Endodermal cell (in vitro differentiated cells): ENCODE results near the gene SNCA. TPM values are rescaled to one million over a fixed set of nuclear protein-coding genes. Genes with fewer than 3 reads are reported as not detected.
A peak's percentile ranks its signal among the peaks of the same experiment; 100 is the strongest.

Experiments
- DNase-seq: peaks from one replicate; pipeline ENCODE4 v3.0.0-alpha.2; 2017
- H3K27ac ChIP-seq: 2 replicates; pipeline ENCODE4 v1.5.1; 2013; ENCODE audit warnings: mild to moderate bottlenecking, low read depth, low read length, moderate library complexity
- H3K27me3 ChIP-seq: 2 replicates; pipeline ENCODE4 v1.6.1; 2013; ENCODE audit warnings: mild to moderate bottlenecking, low read length, moderate library complexity; ENCODE audit not compliant: insufficient read depth, control insufficient read depth, poor library complexity, severe bottlenecking
- H3K36me3 ChIP-seq: 2 replicates; pipeline ENCODE4 v1.7.0; 2013; ENCODE audit warnings: mild to moderate bottlenecking, low read length, moderate library complexity; ENCODE audit not compliant: control insufficient read depth, insufficient read depth
- H3K4me1 ChIP-seq: one replicate; pipeline ENCODE4 v1.7.0; 2013; ENCODE audit warnings: low read length; ENCODE audit not compliant: control insufficient read depth, insufficient read depth
- H3K4me3 ChIP-seq: 2 replicates; pipeline ENCODE4 v1.5.1; 2013; ENCODE audit warnings: mild to moderate bottlenecking, low read length, moderate library complexity
- H3K9ac ChIP-seq: 2 replicates; pipeline ENCODE4 v1.6.1; 2013; ENCODE audit warnings: mild to moderate bottlenecking, low read length, moderate library complexity; ENCODE audit not compliant: poor library complexity, severe bottlenecking; ENCODE audit errors: extremely low read depth
- H3K9me3 ChIP-seq: 2 replicates; pipeline ENCODE4 v1.6.1; 2013; ENCODE audit warnings: mild to moderate bottlenecking, low read length, moderate library complexity; ENCODE audit not compliant: control insufficient read depth
- H3K27ac Mint-ChIP-seq: 2 replicates; pipeline ENCODE4 v1.8.0; 2020; ENCODE audit warnings: mixed read lengths
- H3K27me3 Mint-ChIP-seq: 2 replicates; pipeline ENCODE4 v1.8.0; 2021; ENCODE audit warnings: mild to moderate bottlenecking, mixed read lengths; ENCODE audit not compliant: insufficient read depth
- H3K36me3 Mint-ChIP-seq: 2 replicates; pipeline ENCODE4 v1.8.0; 2020; ENCODE audit warnings: low read depth, mixed read lengths
- H3K4me1 Mint-ChIP-seq: 2 replicates; pipeline ENCODE4 v1.8.0; 2020; ENCODE audit warnings: mixed read lengths
- H3K4me3 Mint-ChIP-seq: 2 replicates; pipeline ENCODE4 v1.8.0; 2020; ENCODE audit warnings: mild to moderate bottlenecking, moderate library complexity, mixed read lengths
- H3K9me3 Mint-ChIP-seq: 2 replicates; pipeline ENCODE4 v1.8.0; 2020; ENCODE audit warnings: mild to moderate bottlenecking, mixed read lengths
- WGBS, 2 experiments: methylation state at CpG; one replicate each; pipeline versions ENCODE4 v1.1.5 to v1.1.7; 2013; ENCODE audit warnings: missing lambda C conversion rate in 2 of 2, mixed read lengths in 1 of 2; ENCODE audit not compliant: insufficient coverage in 1 of 2, insufficient read length in 1 of 2; 5-methylcytosine and 5-hydroxymethylcytosine counted together
- total RNA-seq, 2 donors: library from RNA; stranded (reverse); fragmentation: NEBNext Ultra II Directional in 1 of 2; extraction: Animal tissue kit (Norgen Biotek cat#: 25700) in 1 of 2; gene quantifications; 2 replicates in 1 of 2; 3 replicates in 1 of 2; pipeline ENCODE4 v1.2.1, GENCODE V29; 2021
- TF ChIP-seq, protein P1 (sequence below): fragments of 200-600 bp; sonication (generic); conservative IDR thresholded peaks from 2 replicates; pipeline ENCODE4 v1.5.0; 2021; ENCODE audit warnings: antibody characterized with exemption, mild to moderate bottlenecking

SNCA gene
- total RNA-seq, 2 donors from 2014 or later, result 11.3 to 13.5 TPM

DNA sequence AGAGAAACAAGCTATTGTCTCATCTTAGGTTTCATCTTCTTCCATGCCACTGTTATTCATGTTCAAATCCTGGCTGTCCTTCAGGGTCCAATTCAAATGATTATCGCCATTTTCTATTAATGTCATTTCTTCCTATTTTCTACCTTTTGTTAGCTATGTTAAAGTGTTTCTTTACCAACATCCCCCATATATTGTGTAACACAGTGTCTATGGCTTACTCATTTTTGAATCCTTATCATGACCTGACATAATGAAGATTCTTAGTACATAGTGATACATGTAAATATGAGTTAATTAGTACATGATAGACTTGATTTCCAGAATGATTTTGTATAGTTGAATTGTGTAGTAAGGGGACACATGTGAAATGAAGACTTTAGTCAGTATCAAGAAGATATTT lies 152.4 kb downstream of the SNCA start:
- TF ChIP-seq, protein P1, sequence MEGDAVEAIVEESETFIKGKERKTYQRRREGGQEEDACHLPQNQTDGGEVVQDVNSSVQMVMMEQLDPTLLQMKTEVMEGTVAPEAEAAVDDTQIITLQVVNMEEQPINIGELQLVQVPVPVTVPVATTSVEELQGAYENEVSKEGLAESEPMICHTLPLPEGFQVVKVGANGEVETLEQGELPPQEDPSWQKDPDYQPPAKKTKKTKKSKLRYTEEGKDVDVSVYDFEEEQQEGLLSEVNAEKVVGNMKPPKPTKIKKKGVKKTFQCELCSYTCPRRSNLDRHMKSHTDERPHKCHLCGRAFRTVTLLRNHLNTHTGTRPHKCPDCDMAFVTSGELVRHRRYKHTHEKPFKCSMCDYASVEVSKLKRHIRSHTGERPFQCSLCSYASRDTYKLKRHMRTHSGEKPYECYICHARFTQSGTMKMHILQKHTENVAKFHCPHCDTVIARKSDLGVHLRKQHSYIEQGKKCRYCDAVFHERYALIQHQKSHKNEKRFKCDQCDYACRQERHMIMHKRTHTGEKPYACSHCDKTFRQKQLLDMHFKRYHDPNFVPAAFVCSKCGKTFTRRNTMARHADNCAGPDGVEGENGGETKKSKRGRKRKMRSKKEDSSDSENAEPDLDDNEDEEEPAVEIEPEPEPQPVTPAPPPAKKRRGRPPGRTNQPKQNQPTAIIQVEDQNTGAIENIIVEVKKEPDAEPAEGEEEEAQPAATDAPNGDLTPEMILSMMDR, result no peak
- peaks cover 7% of the 10 kb centered on the region for H3K4me1 ChIP-seq
- Mint-ChIP-seq H3K4me3 (no peak overlapping the region), H3K36me3 (no peaks in the 10 kb centered on the region), H3K9me3 (no peaks in the 10 kb centered on the region), H3K27ac (no peak overlapping the region), H3K27me3 (no peaks in the 10 kb centered on the region), H3K4me1 (peaks cover 15% of the 10 kb centered on the region)
- peaks cover 5% of the 10 kb centered on the region for H3K9me3 ChIP-seq
- peaks cover 9% of the 10 kb centered on the region for H3K27me3 ChIP-seq
- H3K4me3 ChIP-seq, result no peak overlapping the region
- no peak overlapping the region for H3K27ac ChIP-seq
- no peak overlapping the region for H3K9ac ChIP-seq
- WGBS, 2 experiments, result 100% methylated on average over 1 of the region's 1 CpG; no CpG with 5 or more reads in 1 of the 2 experiments
- no peak for DNase-seq
- no peaks in the 10 kb centered on the region for H3K36me3 ChIP-seq

DNA sequence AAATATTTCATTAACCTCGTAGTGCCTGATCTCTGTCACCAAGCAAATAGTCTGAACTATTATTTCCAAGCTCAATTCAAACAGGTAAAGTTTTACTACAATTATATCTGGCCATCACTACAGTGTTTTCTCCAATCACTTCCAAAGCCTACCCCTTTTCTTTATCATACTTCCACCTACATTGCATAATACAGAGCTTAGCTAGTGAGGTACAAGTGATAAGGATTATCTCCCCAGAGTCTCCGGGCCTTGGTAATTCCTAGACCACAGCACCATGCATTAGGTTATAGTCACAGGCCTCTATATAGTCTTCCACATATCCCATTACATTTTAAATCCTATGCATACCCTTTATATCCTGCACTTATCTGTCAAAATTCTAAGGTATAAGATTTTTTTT lies 154.2 kb downstream of the SNCA start:
- H3K9me3 Mint-ChIP-seq, result no peaks in the 10 kb centered on the region
- WGBS, 2 experiments, result 80 to 83% methylated on average over 1 to 2 of the region's 2 CpGs
- H3K27ac Mint-ChIP-seq, result no peak overlapping the region
- Histone ChIP-seq H3K4me3 (peak overlapping the region; percentile 63), H3K27me3 (peaks cover 9% of the 10 kb centered on the region), H3K9me3 (no peaks in the 10 kb centered on the region), H3K36me3 (no peaks in the 10 kb centered on the region), H3K9ac (no peak overlapping the region), H3K27ac (no peak overlapping the region), H3K4me1 (peaks cover 7% of the 10 kb centered on the region)
- no peaks in the 10 kb centered on the region for H3K27me3 Mint-ChIP-seq
- DNase-seq, result no peak
- H3K4me3 Mint-ChIP-seq, result peak overlapping the region; percentile 42
- TF ChIP-seq, protein P1, result no peak
- no peaks in the 10 kb centered on the region for H3K36me3 Mint-ChIP-seq
- H3K4me1 Mint-ChIP-seq, result peaks cover 15% of the 10 kb centered on the region

DNA sequence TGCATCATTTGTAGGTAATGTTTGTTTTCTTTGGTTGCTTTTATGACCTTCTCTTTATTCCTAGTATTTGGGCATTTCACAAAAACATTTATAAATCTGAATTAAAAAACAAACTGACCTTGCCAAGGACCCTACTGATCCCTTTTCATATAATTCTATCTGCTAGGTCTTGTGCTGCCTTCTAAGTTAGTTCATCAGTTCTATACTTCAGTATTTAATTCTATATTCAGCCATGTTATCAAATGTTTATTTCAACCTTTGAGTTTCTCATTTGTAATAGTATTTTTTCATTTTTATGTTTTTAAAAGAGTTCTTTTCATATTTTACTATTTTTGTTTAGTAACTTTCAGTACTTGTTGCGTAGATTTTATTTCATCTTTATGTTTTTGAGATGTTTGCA lies 155.3 kb downstream of the SNCA start:
- H3K4me1 ChIP-seq, result peaks cover 7% of the 10 kb centered on the region
- WGBS, 2 experiments, result no CpG with 5 or more reads among the region's 1 CpG
- no peak for DNase-seq
- Mint-ChIP-seq H3K9me3 (peaks cover 6% of the 10 kb centered on the region), H3K27ac (peak overlapping the region; percentile 21), H3K4me1 (peaks cover 15% of the 10 kb centered on the region), H3K27me3 (no peaks in the 10 kb centered on the region), H3K36me3 (peaks cover 3% of the 10 kb centered on the region), H3K4me3 (peak overlapping the region; percentile 42)
- peak overlapping the region; percentile 63 for H3K4me3 ChIP-seq
- H3K27me3 ChIP-seq, result no peaks in the 10 kb centered on the region
- H3K9ac ChIP-seq, result no peak overlapping the region
- H3K36me3 ChIP-seq, result no peaks in the 10 kb centered on the region
- TF ChIP-seq, protein P1, result no peak
- H3K27ac ChIP-seq, result no peak overlapping the region
- no peaks in the 10 kb centered on the region for H3K9me3 ChIP-seq
